GM12873 (cell line): ENCODE measurements around the gene SLC13A3.

Experiments used
- TF ChIP-seq, protein P1 (sequence below): IDR thresholded peaks from 2 replicates; pipeline ENCODE4 v1.5.1; 2012; ENCODE audit warnings: low read depth, mild to moderate bottlenecking, moderate library complexity, low read length, control low read depth; ENCODE audit not compliant: insufficient read depth; ENCODE audit errors: missing control alignments

SLC13A3 gene

DNA sequence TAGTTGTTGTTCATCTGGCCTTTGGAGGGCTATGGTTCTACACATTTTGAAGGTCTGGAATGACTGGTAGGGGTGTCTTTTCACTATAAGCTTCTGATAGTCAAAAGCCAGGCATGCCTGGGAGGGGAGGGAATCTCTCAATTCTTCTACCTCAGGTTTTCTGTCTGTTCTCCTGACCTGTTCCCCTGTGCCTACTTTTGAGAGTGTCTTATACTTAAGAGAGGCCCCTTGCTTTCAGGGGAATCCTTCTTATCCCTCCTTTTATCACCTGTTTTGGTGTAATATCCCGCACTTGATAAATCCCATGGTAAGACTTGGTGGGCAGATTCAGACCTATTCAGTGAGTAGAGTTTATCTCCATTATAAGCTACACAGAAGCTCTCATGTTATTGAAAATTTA, 10.4 kb upstream of the SLC13A3 start:
- TF ChIP-seq, protein P1, sequence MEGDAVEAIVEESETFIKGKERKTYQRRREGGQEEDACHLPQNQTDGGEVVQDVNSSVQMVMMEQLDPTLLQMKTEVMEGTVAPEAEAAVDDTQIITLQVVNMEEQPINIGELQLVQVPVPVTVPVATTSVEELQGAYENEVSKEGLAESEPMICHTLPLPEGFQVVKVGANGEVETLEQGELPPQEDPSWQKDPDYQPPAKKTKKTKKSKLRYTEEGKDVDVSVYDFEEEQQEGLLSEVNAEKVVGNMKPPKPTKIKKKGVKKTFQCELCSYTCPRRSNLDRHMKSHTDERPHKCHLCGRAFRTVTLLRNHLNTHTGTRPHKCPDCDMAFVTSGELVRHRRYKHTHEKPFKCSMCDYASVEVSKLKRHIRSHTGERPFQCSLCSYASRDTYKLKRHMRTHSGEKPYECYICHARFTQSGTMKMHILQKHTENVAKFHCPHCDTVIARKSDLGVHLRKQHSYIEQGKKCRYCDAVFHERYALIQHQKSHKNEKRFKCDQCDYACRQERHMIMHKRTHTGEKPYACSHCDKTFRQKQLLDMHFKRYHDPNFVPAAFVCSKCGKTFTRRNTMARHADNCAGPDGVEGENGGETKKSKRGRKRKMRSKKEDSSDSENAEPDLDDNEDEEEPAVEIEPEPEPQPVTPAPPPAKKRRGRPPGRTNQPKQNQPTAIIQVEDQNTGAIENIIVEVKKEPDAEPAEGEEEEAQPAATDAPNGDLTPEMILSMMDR: no peak

DNA sequence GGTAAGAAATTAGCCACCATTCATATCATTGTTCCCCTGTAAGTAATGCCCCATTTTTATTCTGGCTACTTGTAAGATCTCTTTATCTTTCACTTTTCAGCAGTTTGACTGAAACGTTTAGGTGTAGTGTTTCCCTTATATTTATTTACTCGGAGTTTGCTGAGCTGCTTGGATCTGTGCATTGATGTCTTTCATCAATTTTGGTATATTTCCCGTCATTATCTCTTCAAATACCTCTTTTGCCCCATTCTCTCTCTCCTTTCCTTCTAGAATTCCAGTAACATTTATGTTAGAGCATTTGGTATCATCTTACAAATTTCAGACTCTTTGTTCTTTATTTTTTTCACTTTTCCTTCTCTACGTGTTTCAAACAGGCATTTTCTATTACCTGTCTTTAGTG, 9.2 kb upstream of the SLC13A3 start:
- TF ChIP-seq, protein P1: no peak

DNA sequence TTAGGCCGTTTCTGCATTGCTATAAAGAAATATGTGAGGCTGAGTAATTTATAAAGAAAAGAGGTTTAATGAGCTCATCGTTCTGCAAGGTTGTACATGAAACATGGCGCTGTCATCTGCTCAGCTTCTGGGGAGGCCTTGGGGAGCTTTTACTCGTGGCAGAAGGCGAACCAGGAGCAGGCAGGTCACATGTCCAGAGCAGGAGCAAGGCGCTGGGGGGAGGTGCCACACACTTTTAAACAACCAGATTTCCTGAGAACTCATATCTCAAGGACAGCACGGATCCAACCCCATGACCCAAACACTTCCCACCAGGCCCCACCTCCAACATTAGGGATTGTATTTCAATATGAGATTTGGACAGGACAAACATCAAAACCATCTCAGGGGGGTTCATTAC, 6.4 kb upstream of the SLC13A3 start:
- TF ChIP-seq, protein P1: no peak

DNA sequence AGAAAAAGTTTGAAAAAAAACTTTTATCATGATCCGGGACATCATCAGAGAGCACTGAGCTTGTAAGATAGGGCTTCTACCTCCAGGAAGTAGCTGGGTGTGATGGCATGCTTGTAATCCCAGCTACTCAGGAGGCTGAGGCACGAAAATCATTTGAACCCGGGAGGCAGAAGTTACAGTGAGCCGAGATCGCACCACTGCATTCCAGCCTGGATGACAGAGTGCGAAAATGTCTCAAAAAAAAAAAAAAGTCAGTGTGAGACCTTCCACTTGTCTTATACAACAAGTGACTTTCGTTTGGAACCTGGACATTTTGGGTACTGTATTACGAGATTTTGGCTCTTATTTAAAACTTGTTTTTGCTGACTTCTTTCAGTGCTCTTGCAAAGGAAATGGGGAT, 5.9 kb upstream of the SLC13A3 start:
- TF ChIP-seq, protein P1: no peak

DNA sequence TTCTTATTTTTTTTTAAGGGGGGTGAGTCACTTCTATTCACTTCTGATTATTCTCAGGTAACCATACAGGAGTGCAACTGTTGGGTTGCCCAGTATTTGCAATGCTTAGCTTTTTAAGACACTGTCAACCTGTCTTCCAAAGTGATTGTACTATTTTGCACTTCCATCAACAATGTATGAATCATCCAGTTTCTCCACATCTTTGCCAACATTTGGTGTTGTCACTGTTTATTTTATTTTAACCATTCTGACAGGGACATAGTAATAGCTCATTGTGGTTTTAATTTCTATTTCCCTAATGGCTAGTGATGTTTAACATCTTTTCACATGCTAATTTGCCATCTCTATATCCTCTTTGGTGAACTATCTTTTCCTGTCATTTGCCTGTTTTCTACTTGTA, 1.4 kb upstream of the SLC13A3 start:
- TF ChIP-seq, protein P1: no peak

DNA sequence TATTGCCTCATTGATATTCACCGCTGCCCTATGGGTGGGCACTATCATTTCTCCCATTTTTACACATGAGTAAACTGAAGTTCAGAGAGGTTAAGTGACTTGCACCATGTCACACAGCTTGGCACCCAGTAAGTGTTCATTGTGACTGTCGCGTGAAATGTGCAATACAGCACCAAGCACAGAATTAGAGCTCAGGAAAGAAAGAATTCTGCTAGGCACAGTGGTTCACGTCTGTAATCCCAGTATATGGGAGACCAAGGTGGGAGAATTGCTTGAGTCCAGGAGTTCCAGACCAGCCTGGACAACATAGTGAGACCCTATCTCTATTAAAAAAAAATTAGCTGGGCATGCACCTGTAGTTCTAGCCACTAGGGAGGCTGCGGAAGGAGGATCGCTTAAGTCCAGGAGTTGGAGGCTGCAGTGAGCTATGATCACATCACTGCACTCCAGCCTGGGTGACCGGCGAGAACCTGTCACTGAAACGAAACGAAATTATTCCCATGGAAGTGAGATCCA, 626 bp downstream of the SLC13A3 start:
- TF ChIP-seq, protein P1: no peak

DNA sequence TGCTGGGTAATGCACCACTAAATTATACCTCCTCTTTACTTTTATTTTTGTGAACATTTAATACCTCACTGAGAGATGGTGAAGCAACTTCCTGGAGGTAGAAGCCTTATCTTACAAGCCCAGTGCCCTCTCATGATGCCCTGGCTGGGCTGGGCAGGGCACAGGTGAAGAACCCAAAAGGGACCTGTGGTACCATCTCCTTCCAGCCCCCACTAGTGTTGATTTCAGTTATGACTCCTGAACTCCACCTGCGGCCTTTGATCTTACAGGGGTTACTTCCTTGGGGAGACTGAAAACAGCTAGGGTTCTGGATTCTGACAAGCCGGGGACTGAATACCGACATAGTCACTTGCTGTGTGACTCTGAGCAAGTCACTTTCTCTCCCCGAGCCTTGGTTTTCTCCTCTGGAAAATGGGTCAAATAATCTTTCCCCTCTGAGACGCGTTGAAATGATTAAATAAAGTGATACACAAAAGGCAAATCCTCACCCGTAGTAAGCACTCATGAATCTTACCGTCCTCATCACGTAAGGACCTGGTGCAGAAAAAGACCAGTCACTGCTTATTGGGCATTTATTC, 1.2 kb downstream of the SLC13A3 start:
- TF ChIP-seq, protein P1: no peak
